ENCODE results near the gene MICALL1. TPM values are rescaled to one million over a fixed set of nuclear protein-coding genes. Genes with fewer than 3 reads are reported as not detected.

The MICALL1 gene
- total and polyA plus RNA-seq, 7 donors, result 10.3 to 24.7 (median 16.9) TPM

- Histone ChIP-seq H3K4me1 (no peaks in the 10 kb centered on the region), H3K36me3 (ENCODE audit: insufficient read depth in 1 of 2, low read depth in 1 of 2) (no peaks in the 10 kb centered on the region), H3K27me3 (ENCODE audit: insufficient read depth in 3 of 3, low read length in 2 of 3) (no peaks in the 10 kb centered on the region), H3K9me3 (no peaks in the 10 kb centered on the region), H3K4me3 (no peak within 1 kb of the TSS), H3K27ac (no peak within 1 kb of the TSS)
- intact Hi-C loops (cut with DNase I), result no loop called here
- TF ChIP-seq CTCF (IDR thresholded peaks at IDR 0.05), result no peak
- no peak for DNase-seq
- ATAC-seq, result no peak
- WGBS, 3 donors, result 81 to 86% (median 85%) methylated on average over 37 to 42 of the region's 42 CpGs
These were observed 78.0 kb downstream of the MICALL1 start, which contains the start of gene SOX10 for GRCh38 chr22:37983860-37984791. Gene SOX10 (minus strand): TSS chr22:37984555. CDS start chr22:37983784, 771 bp downstream.

GRCh38 chr22:37985050-37985585 is 79.0 kb downstream of the MICALL1 start:
- WGBS, 3 donors, result 87 to 89% (median 88%) methylated on average over 9 of the region's 9 CpGs
- Histone ChIP-seq H3K4me1 (no peaks in the 10 kb centered on the region), H3K36me3 (ENCODE audit: insufficient read depth in 1 of 2, low read depth in 1 of 2) (no peaks in the 10 kb centered on the region), H3K9me3 (no peaks in the 10 kb centered on the region), H3K27me3 (ENCODE audit: insufficient read depth in 3 of 3, low read length in 2 of 3) (no peaks in the 10 kb centered on the region), H3K27ac (no peak overlapping the region), H3K4me3 (no peak overlapping the region)
- intact Hi-C loops (cut with DNase I), result no loop called here
- ATAC-seq (no peak), DNase-seq (no peak)
- TF ChIP-seq CTCF (IDR thresholded peaks at IDR 0.05), result no peak

- no peak for TF ChIP-seq CTCF (IDR thresholded peaks at IDR 0.05)
- Histone ChIP-seq H3K27me3 (ENCODE audit: insufficient read depth in 3 of 3, low read length in 2 of 3) (no peaks in the 10 kb centered on the region), H3K27ac (no peak overlapping the region), H3K36me3 (ENCODE audit: insufficient read depth in 1 of 2, low read depth in 1 of 2) (no peaks in the 10 kb centered on the region), H3K4me3 (no peak overlapping the region), H3K9me3 (no peaks in the 10 kb centered on the region), H3K4me1 (no peaks in the 10 kb centered on the region)
- WGBS, 3 donors, result 82 to 91% (median 90%) methylated on average over 24 to 27 of the region's 27 CpGs
- DNase-seq, result no peak
- intact Hi-C loops (cut with DNase I), result no loop called here
- ATAC-seq, result no peak
These were observed 79.7 kb downstream of the MICALL1 start for GRCh38 chr22:37985751-37986281.

- DNase-seq, result no peak
- Histone ChIP-seq H3K9me3 (no peaks in the 10 kb centered on the region), H3K4me3 (no peak overlapping the region), H3K36me3 (ENCODE audit: insufficient read depth in 1 of 2, low read depth in 1 of 2) (no peaks in the 10 kb centered on the region), H3K27me3 (ENCODE audit: insufficient read depth in 3 of 3, low read length in 2 of 3) (no peaks in the 10 kb centered on the region), H3K27ac (no peak overlapping the region), H3K4me1 (no peaks in the 10 kb centered on the region)
- 88 to 90% (median 89%) methylated on average over 5 to 7 of the region's 7 CpGs for WGBS, 3 donors
- no peak for TF ChIP-seq CTCF (IDR thresholded peaks at IDR 0.05)
- ATAC-seq, result no peak
- intact Hi-C loops (cut with DNase I), result no loop called here
These were observed 80.3 kb downstream of the MICALL1 start for GRCh38 chr22:37986371-37986770.
